Activated CD4-positive, alpha-beta T cell treated with anti-CD3 and anti-CD28 coated beads, Interleukin-2, amount 50 U/mL, for 48 hours (primary cell): ENCODE measurements around the gene ZNF579.
"Not testable (repeated sequence)": the region's sequence is repeated elsewhere in the genome, so short reads cannot be mapped to it uniquely, and the experiment has no call there.

ENCODE experiments used
- DNase-seq, 2 experiments: peaks; one replicate each; pipeline ENCODE4 v3.0.0-alpha.2; 2020

The ZNF579 gene

DNA sequence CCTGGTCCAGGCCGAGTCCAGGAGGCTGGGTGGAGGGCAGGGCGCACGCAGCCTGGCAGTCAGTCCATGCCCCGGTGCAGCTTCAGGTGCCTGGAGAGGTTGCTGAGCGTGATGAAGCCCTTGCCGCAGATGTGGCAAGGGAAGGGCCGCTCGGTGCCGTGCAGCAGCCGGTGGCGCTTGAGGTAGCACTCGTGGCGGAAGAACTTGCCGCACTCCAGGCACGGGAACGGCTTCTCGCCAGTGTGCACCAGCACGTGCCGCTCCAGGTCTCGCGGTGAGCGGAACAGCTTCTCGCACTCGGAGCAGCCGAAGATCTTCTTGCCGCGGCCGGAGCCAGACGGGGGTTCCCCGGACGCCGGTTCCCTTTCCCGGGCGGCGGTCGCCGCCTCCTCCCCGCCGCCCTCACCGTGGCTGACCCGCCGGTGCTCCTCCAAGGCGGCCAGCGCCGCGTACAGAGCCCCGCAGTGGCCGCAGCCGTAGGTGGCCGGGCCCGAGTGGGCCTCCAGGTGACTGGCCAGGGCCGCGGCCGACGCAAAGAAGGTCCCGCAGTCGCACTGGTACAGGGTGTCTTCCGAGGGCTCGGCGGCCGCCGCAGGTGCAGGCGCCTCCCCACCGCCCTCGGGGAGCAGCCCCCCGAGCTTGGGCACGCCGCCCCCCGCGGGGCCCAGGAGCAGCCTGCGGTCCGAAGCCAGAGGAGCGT, 11.9 kb upstream of the ZNF579 start:
- DNase-seq = no peak

DNA sequence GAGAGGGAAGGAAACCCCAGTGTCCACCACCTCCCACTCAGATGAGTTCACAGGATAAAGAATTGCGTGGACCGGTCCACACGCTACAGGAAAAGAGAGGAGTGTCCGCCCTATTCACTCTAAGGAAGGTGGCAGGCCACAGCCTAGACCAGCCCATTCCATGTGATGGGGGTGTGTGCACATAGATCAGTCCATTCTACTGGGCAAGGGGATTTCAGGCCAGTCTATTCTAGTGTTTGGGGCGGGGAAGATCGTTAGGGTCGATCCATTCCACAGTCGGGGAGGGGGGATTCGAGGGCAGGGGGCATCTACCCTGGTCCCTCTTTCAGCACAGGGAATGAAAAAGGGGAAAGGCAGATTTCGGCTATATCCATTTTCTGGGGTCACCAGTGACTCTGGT, 10.9 kb upstream of the ZNF579 start:
- DNase-seq = no peak

DNA sequence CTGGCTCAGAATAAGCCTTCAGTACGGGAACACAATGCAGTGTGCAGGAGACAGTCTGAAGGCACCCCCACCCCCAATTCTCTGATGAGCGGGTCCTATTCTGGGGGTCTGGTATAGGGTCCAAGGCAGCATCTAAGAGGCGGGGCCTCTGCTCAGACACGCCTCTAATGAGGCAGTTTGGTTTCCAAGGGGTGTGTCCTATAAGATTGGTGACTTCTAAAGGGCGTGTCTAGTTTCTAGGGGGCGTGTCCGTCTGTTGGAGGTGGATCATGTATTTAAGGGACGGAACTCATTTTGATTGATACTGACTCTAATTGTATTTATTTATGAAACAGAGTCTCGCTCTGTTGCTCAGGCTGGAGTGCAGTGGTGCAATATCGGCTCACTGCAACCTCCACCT, 10.0 kb upstream of the ZNF579 start:
- peak; percentile 16 to 27 for DNase-seq

DNA sequence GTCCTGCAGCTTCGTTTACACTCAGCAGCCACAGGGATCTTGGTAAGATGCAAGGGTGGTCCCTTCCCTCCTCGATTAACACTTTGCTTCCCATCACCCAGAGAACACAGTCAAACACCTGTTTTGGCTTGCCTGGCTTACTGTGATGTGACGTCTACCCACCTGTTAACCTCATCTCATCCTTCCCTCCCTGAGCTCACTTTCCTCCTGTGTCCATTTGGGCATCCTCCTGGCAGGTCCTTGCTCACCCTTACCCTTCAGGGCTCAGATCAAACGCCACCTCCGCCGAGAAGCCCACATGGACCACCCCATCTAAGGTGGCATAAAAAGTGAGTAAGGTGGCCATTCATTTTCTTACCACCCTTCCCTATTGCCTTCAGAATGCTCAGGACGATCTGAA, 9.5 kb upstream of the ZNF579 start:
- DNase-seq = no peak

DNA sequence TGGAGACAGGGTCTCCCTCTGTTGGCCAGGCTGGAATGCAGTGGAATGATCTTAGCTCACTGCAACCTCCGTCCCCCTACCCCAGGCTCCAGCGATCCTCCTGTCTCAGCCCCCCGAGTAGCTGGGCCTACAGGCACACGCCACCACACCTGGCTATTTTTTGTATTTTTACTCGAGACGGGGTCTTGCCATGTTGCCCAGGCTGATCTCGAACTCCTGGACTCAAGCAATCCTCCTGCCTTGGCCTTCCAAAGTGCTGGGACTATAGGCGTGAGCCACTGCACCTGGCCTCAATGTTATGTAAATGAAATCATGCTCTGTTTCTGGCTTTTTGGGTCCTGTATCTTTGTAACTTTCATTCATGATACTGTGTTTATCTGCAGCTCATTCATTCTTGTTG, 8.1 kb upstream of the ZNF579 start:
- DNase-seq = no peak

DNA sequence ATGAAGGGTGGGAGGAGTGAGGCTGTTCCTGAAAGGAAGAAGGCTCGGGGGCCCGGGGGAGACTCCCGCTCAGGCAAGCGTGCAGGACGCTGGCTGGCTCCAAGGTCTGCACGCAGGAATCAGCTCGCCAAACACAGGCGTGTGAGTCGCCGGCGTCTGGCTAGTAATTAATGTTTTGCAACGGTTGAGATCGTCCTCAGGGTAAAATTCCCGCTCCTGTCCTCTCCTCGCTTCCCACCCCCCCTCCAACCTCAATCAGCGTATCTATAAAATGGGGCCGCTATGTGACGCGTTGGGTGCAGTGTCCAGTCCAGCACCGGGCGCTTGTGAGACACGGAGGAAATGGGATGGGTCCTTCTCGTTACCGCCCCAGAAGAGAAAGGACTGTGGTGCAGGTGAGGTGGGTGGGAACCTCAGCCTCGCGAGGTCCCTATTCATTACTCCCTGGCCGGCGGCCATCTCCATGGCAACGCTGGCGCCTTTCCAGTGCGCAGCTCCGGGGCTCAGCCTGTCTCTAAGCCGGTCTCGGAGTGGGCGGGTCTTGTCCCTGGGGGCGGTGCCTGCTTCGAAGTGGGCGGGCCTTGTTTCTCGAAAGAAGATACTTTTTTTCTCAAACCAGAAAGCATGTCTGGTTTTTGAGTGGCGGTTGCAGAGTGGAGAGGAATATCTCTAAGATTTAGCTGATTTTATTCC, 6.5 kb upstream of the ZNF579 start:
- peak; percentile 97 to 98 for DNase-seq

DNA sequence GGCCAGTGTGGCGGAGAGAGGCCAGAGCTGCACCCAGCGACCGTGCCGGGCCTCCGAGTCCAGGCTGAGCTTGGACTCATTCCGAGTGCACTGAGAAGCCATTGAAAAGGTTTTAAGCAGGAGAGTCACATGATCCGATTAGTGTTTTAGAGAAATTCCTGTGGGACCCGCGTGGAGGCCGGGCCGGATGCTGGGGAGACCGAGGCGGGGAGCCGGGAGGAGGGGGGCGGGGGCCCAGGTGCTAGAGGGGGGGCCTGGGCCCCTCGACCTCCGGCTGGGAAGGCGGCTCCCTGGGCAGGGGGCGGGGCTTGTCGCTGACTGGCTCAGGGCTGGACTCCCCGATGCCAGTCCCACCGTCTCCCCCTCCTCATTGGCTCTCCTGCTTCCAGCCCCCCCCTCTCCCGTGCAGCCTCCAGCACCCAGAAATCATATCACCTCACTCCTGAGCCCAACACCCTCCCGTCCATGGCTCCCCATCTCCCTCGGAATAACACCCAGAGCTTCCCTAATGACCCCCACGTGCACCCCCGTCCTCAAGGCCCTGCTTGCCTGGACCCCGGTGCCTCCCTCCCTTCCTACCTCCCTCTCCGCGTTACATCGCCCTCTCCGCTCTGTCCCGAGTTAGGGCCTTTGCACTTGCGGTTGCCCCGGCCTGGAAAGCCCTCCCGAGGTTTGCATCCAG, 5.2 kb upstream of the ZNF579 start:
- DNase-seq = peak; percentile 59 to 60

DNA sequence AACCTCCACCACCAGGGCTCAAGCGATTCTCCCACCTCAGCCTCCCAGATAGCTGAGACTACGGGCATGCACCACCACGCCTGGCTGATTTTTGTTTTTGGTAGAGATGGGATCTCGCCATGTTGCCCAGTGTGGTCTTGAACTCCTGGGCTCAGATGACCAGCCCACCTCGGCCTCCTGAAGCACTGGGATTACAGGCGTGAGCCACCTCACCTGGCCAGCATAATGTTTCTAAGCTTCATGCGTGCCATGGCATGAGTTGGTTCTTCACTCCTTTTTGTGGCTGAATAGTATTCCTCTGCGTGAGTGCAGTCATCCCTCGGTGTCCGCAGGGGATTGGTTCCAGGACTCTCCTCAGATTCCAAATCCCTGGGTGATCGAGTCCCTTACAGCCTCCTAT, 4.2 kb upstream of the ZNF579 start:
- DNase-seq = no peak

DNA sequence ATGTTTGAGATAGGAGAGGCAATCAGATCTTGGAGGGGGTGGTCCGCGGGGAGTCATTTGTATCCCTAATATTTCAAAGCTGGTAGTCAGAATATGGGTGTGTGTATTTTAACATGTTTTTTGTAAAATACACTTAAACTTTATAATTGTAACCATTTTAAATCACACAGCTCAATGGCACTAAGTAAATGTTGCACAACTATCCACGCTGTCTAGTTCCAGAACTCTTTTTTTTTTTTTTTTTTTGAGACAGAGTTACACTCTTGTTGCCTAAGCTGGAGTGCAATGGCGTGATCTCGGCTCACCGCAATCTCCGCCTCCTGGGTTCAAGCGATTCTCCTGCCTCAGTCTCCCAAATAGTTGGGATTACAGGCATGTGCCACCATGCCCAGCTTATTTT, 3.2 kb upstream of the ZNF579 start:
- not testable (repeated sequence) for DNase-seq

DNA sequence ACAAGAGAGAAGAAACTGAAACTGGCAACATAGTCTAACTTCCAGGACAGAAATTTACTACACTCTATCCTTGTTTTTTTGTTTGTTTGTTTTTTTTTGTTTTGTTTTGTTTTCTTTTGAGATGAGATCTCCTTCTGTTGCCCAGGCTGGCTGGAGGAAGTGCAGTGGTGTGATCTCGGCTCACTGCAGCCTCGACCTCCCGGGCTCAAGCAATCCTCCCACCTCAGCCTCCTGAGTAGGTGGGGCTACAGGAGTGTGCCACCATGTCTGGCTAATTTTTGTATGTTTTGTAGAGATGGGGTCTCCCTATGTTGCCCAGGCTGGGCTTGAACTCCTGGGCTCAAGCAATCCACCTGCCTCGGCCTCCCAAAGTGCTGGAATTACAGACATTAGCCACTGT, 1.6 kb upstream of the ZNF579 start:
- DNase-seq = not testable (repeated sequence)

DNA sequence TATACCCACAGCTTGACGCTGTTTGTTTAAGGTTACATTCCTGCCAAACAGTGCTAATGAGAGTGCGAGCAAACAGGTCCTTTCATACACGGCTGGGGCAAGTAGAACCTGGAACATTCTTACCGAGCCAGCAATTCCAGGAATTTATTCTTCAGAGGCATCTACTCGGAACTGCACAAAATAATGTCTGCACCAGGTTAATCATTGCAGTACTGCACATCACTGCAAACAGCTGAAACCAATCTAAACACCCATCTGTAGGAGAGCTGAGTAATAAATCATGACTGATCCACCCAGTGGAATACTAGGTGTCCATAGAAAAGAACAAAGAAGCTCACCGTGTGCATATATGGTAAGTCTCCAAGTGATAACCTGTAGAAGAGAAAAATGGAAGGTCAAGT, 1.2 kb upstream of the ZNF579 start:
- DNase-seq = no peak

DNA sequence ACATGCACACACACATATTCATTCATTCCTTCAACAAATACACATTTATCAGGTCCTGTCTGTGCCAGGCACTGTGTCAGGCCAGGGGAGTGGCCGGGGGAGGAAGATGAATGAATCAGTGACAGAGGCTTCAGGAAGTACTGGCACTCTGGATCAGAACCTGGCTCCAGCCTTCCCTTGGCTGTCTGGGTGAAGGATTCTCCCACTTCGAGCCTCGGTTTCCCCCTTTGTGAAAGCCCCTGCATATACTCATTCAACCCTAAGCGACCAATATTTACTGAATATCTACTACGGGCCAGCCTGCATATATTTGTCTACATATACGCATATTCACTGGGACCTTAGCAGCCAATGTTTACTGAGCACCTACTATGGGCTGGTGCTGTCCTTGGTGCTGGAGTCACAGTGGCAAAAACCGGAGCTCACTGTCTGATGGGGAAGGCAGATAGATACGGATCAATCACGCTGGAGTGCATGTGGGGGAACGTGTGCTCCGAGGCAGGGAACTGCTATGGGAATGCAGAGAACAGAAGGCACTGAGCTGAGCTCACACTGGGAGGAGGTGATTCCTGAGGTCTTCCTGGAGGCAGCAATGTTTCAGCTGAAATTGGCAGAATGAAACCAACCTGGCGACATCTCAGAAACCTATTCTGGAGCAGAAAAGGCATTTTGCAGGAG, 636 bp upstream of the ZNF579 start:
- peak; percentile 24 to 26 for DNase-seq

DNA sequence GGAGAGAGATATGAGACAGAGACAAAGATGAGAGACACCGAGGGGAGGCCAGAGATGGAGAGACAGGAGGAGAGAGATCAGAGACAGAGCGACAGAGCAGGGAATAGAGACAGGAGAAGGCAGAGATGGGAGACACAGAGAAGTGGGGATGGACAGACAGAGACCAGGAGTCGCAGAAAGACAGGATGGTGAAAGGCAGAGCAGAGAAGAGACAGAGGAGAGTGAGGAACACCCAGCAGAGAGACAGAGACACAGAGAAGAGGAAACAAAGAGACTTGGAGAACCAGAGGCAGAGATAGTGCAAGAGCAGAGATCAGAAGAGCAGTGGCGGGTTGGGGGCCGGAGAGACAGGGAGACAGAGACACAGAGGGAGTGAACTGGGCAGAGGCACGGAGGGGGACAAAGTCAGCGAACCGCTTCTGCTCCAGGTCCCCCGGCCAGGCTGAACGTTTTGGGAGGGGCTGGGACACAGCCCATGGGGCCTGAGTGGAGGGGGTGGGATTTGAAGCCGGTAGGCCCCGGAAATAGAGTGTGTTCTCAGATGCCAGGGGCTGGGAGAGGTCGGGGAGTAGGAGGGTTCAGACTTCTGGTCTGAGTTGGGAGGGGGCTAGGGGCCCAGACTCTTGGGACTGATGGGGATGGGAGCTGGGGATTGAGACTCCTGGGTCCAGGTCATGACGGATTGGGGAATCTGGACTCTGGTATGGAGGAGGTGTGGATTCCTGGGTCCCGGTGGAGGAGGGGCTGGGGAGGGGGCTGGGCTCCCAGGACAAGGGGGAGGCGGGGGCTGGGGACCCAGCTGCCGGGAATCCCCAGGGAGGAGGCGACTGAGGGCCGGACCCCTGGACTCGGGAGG, 654 bp downstream of the ZNF579 start:
- peak in 1 of 2 experiments; percentile 10 for DNase-seq

DNA sequence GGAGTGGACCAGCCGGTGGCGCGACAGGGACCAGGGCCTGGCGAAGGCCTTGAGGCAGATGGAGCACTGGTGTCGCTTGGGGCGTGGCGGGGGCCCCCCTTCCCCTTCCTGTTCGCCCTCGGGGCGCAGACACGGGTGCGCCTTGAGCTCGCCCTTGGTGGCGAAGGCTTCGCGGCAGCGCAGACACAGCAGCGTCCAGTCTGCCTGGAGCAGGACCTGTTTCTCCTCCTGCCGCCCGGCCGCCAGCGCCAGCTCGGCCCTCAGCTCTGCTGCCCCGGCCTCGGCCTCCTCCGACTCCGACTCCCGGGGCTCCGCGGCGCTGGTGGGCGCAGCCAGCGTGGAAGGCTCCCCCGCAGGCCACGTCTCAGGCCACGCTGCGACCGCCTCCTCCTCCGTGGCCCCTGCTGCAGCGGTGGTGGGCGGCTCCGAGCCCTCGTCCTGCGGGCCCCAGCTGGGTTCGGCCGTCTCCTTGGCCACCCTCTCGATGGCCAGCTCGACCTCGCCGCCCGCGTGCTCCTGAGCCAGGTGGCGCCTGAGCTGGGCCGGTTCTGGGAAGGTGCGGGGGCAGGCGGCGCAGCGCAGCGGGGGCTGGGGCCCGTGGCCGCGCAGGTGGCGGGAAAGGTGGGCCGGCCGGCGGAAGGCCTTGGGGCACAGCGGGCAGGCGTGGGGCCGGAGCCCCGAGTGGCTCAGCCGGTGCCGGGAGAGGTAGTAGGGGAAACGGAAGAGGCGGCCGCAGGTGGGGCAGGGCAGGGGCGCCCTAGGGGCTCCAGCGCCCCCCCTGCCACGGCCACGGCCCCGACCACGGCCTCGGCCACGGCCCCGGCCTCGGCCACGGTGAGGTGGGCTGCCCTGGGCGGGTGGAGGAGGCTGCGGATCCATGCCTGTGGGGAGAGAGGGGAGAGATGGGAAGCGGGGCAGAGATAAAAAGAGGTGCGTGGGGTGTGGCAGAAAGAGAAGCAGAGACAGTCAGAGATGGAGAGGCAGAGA, 1.6 kb downstream of the ZNF579 start:
- DNase-seq = no peak

DNA sequence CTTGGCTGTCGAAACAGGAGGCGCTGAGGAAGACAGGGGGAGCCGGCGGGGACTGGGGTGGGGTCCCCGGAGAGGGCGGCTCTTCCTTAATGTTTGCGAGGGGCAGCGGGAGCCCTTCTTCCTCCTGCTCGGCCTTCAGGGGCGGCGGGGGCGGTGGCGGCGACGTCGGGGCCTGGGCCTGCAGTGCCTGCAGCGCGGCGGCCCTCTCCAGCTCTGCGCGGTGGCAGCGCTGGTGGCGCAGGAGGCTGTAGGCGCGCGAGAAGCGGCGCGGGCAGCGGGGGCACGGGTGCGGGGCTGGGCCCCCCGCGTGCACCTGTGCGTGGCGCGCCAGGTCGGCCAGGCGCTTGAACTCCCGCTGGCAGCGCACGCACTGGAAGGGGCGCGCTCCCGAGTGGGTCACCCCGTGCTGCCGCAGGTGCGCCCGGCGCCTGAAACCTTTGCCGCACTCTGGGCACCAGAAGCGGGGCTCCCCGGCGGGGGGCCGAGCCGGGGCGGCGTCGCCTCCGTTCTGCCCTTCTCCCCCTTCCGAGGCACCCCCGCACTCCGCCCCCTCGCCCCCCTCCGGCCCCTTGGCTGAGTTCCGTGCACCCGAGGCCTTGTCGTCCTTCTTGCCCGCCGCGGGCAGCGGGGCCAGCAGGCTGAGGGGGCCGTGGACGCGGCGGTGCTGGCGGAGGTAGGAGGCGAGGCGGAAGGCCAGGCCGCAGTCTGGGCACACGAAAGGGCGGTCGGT, 2.5 kb downstream of the ZNF579 start:
- DNase-seq = no peak

DNA sequence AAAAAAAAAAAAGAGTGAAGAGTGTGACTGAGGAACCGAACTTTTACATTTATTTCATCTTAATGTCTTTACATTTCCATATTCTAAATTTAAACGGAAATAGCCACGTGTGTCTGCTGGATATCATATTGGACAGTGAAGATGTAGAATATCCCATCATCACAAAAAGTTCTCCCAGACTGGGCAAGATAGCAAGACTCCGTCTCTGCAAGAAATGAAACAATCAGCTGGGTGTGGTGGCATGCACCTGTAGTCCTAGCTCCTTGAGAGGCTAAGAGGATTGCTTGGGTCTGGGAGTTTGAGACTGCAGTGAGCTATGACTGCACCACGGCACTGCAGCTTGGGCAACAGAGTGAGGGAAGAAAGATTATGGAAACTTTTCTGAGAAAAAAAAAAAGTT, 3.9 kb downstream of the ZNF579 start:
- DNase-seq = no peak

DNA sequence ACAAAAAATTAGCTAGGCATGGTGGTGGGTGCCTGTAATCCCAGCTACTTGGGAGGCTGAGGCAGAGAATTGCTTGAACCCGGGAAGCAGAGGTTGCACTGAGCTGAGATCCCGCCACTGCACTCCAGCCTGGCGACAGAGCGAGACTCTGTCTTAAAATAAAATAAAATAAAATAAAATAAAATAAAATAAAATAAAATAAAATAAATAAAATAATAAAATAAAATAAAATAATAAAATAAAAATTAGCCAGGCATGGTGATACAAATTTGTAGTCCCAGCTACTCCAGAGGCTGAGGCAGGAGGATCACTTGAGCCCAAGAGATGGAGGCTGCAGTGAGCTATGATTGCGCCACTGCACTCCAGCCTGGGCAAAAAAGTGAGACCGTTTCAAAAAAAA, 6.7 kb downstream of the ZNF579 start:
- not testable (repeated sequence) for DNase-seq

DNA sequence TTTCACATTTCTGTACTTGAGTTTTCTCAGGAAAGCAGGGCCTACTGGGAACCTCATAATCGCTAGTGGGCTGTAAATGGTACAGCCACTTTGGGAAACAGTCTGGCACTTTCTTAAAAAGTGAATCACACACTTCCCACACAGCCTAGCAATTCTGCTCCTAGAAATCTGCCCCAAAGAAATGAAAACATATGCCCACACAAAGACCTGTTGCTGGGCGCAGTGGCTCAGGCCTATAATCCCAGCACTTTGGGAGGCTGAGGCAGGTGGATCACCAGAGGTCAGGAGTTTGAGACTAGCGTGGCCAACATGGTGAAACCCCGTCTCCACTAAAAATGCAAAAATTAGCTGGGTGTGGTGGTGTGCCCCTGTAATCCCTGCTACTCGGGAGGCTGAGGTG, 11.2 kb downstream of the ZNF579 start:
- DNase-seq = not testable (repeated sequence)

DNA sequence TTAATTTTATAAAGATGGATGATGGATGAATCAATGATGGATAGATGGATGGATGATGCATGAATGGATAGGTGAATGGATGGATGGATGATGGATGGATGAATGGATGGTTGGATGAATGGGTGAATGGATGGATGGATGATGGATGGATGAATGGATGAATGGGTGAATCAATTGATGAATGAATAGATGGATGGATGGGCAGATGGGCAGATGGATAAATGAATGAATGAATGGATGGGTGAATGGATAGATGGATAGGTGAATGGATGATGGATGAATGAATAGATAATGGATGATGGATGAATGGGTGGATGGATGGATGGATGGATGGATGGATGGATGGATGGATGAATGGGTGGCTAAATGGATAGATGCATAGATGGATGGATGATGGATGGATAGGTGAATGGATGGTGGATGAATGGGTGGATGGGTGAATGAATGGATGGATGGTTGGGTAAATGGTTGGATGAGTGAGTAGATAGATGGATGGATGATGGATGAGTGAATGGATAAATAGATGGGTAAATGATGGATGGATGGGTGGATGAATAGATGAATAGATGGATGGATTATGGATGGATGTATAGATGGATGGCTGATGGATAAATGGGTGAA, 12.8 kb downstream of the ZNF579 start:
- DNase-seq = no peak

DNA sequence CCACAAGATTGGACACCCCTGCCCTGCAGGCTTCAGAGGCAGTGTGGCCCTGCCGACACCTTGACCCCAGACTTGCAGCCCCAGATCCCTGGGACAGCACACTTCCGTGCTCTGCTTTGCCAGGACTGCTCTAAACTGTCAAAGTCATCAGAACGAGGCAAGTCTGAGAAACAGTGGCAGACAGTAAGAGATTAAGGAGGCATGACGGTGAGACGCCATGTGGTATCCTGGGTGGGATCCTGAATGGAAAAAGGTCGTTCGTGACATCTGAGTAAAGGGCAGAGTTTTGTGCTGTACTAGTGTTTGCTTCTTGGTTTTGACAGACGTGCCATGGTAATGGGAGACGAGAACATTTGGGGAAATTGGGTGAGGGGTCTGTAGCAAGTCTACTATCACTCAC, 13.8 kb downstream of the ZNF579 start:
- no peak for DNase-seq
